Measurements from ENCODE around the gene KLHDC4. TPM values are rescaled to one million over a fixed set of nuclear protein-coding genes. Genes with fewer than 3 reads are reported as not detected.

The KLHDC4 gene
- total and polyA plus RNA-seq, 7 donors: 12.7 to 71.0 (median 25.5) TPM

DNA sequence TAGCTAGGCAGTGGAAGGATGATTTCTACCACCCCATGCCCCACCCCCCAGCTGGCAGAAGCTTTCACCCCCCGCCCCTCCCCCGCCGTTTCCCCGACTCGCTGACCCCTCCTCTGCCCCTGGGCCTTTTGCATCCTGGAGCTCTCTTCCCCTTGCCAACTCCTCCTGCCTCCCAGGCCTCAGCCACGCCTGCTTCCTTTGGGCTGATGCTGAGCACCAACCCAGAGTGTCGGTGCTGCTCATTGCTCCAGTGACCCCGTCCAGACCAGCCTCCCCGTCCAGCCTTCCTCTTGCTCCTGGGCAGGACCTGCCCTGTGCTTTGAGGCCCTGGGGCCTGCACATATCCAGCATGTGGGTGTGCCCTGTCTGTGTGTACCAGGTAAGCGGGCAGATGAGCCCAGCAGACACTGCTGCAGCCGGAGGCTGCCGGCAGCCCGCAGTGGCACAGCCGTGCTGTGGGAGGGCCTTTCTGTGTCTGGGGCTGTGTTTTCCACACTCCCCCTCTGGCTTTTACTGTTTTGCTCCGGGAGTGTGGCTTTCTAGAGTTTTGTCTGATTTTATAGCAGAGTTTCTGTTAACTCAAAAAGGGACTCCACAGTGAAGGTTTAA is 90.6 kb downstream of the KLHDC4 start:
- intact Hi-C loops (cut with DNase I): no loop called here
- Histone ChIP-seq H3K36me3 (no peaks in the 10 kb centered on the region), H3K27me3 (peaks cover 0 to 42% (median 0%) of the 10 kb centered on the region in 3 donors), H3K4me3 (no peak overlapping the region), H3K9me3 (no peaks in the 10 kb centered on the region), H3K4me1 (no peaks in the 10 kb centered on the region), H3K27ac (no peak overlapping the region)
- 33 to 56% methylated on average over 15 of the region's 15 CpGs for WGBS, 2 donors
- TF ChIP-seq EP300 (IDR thresholded peaks at IDR 0.05) (no peak), POLR2AphosphoS5 (IDR thresholded peaks at IDR 0.05) (no peak), POLR2A (IDR thresholded peaks at IDR 0.05) (no peak)
- TF ChIP-seq, protein P1, sequence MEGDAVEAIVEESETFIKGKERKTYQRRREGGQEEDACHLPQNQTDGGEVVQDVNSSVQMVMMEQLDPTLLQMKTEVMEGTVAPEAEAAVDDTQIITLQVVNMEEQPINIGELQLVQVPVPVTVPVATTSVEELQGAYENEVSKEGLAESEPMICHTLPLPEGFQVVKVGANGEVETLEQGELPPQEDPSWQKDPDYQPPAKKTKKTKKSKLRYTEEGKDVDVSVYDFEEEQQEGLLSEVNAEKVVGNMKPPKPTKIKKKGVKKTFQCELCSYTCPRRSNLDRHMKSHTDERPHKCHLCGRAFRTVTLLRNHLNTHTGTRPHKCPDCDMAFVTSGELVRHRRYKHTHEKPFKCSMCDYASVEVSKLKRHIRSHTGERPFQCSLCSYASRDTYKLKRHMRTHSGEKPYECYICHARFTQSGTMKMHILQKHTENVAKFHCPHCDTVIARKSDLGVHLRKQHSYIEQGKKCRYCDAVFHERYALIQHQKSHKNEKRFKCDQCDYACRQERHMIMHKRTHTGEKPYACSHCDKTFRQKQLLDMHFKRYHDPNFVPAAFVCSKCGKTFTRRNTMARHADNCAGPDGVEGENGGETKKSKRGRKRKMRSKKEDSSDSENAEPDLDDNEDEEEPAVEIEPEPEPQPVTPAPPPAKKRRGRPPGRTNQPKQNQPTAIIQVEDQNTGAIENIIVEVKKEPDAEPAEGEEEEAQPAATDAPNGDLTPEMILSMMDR (IDR thresholded peaks at IDR 0.05): no peak
- no peak for DNase-seq

DNA sequence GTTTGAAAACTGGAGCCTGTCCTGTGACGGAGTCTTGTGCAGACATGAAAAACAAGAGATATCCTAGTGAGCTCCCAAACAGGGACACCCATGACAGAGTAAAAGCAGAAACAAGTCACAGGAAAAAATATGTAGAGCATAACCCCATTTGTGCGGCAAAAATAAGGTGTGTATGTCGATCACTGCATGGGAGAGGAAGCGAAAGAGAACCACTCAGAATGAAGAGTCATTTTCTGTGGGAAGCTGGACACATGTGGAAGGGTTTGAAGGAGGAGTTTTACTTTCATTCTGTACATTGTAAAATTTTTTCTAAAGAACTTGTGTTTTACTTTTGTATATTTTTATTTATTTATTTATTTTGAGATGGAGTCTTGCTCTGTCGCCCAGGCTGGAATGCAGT is 91.4 kb downstream of the KLHDC4 start:
- intact Hi-C loops (cut with DNase I): no loop called here
- Histone ChIP-seq H3K36me3 (no peaks in the 10 kb centered on the region), H3K4me1 (no peaks in the 10 kb centered on the region), H3K9me3 (no peaks in the 10 kb centered on the region), H3K27ac (no peak overlapping the region), H3K27me3 (peaks cover 0 to 45% (median 0%) of the 10 kb centered on the region in 3 donors), H3K4me3 (no peak overlapping the region)
- DNase-seq: no peak
- no peak for TF ChIP-seq POLR2A (IDR thresholded peaks at IDR 0.05)
- no peak for TF ChIP-seq EP300 (IDR thresholded peaks at IDR 0.05)
- TF ChIP-seq POLR2AphosphoS5 (IDR thresholded peaks at IDR 0.05): no peak
- TF ChIP-seq, protein P1 (IDR thresholded peaks at IDR 0.05): no peak
- 73 to 89% methylated on average over 5 of the region's 5 CpGs for WGBS, 2 donors

DNA sequence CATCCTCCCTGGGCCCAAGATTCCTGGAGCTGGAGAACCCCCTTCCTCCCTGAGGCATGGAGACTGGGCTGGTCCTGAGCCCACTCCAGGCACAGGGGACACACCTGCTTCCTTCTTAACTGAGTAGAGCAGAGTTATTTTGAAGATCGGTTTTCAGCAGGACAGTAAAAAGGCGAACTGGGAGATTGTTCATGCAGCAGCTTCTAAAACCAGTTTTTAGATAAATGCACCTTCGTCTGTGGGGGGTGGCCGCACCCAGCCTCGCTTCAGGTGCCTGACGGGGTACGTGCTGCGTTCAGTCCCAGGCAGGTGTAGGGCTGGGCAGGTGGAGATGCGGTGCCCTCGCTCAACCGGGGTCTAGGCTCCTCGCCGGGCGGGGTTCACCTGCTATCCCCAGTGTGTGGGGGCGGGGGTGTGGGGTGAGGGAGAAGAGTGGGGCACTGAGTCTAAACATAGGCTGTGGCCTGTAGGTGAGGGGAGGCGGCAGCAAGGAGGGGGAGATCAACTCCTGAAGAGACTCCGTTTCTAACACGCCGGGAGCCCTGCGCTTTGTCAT is 94.0 kb downstream of the KLHDC4 start:
- Histone ChIP-seq H3K4me3 (no peak overlapping the region), H3K36me3 (no peaks in the 10 kb centered on the region), H3K27ac (no peak overlapping the region), H3K27me3 (peaks cover 0 to 40% (median 0%) of the 10 kb centered on the region in 3 donors), H3K9me3 (no peaks in the 10 kb centered on the region), H3K4me1 (no peaks in the 10 kb centered on the region)
- intact Hi-C loops (cut with DNase I): no loop called here
- no peak for DNase-seq
- TF ChIP-seq POLR2A (IDR thresholded peaks at IDR 0.05) (no peak), EP300 (IDR thresholded peaks at IDR 0.05) (no peak), POLR2AphosphoS5 (IDR thresholded peaks at IDR 0.05) (no peak)
- TF ChIP-seq, protein P1 (IDR thresholded peaks at IDR 0.05): no peak
- 86 to 89% methylated on average over 20 of the region's 20 CpGs for WGBS, 2 donors

- TF ChIP-seq POLR2A (IDR thresholded peaks at IDR 0.05) (no peak), POLR2AphosphoS5 (IDR thresholded peaks at IDR 0.05) (no peak), EP300 (IDR thresholded peaks at IDR 0.05) (no peak)
- TF ChIP-seq, protein P1 (IDR thresholded peaks at IDR 0.05): no peak
- Histone ChIP-seq H3K9me3 (no peaks in the 10 kb centered on the region), H3K27me3 (peaks cover 0 to 46% (median 0%) of the 10 kb centered on the region in 3 donors), H3K36me3 (no peaks in the 10 kb centered on the region), H3K4me1 (no peaks in the 10 kb centered on the region), H3K27ac (no peak overlapping the region), H3K4me3 (no peak overlapping the region)
- no peak for DNase-seq
- intact Hi-C loops (cut with DNase I): no loop called here
- WGBS, 2 donors: 77 to 91% methylated on average over 13 of the region's 13 CpGs
These were observed 94.6 kb downstream of the KLHDC4 start for GRCh38 chr16:87671221-87671620.
